HepG2 (cell line): ENCODE results near the gene JSRP1. TPM values are rescaled to one million over a fixed set of nuclear protein-coding genes. Genes with fewer than 3 reads are reported as not detected.

Source experiments
- AHR ChIP-seq: IDR thresholded peaks from 2 replicates; pipeline ENCODE4 v1.6.1; 2018; ENCODE audit warnings: missing genetic modification reagents, missing compliant biosample characterization
- BCLAF1 ChIP-seq: fragments of 450-650 bp; IDR thresholded peaks from 2 replicates; pipeline ENCODE4 v1.6.1; 2017; ENCODE audit warnings: mild to moderate bottlenecking
- BHLHE40 ChIP-seq: IDR thresholded peaks from 2 replicates; pipeline ENCODE4 v1.6.1; 2011; ENCODE audit warnings: low read length, improper control_type of control experiment
- BRD4 ChIP-seq: sonication (generic); formaldehyde crosslinking; IDR thresholded peaks from 2 replicates; pipeline ENCODE4 v1.4.0; 2020; ENCODE audit warnings: missing genetic modification reagents
- CBX2 ChIP-seq, 2 experiments: fragments of 200-600 bp in 1 of 2; sonication (generic); formaldehyde crosslinking in 1 of 2; IDR thresholded peaks; 2 replicates each; pipeline versions ENCODE4 v1.7.0 to v1.8.1; 2018 to 2022; ENCODE audit warnings: low read depth in 2 of 2, low read length in 1 of 2, mild to moderate bottlenecking in 1 of 2, missing genetic modification reagents in 1 of 2
- CCDC6 ChIP-seq: sonication (generic); formaldehyde crosslinking; IDR thresholded peaks from 2 replicates; pipeline ENCODE4 v1.8.1; 2022; ENCODE audit warnings: mild to moderate bottlenecking, missing genetic modification reagents, moderate library complexity
- CEBPG ChIP-seq: IDR thresholded peaks from 2 replicates; pipeline ENCODE4 v1.6.1; 2016
- FOSL1 ChIP-seq: sonication (generic); formaldehyde crosslinking; IDR thresholded peaks from 2 replicates; pipeline ENCODE4 v1.9.0; 2021; ENCODE audit warnings: missing genetic modification reagents, borderline replicate concordance
- HOXA9 ChIP-seq: sonication (generic); formaldehyde crosslinking; IDR thresholded peaks from 2 replicates; pipeline ENCODE4 v1.8.1; 2022; ENCODE audit warnings: missing genetic modification reagents, mild to moderate bottlenecking, moderate library complexity, borderline replicate concordance
- IKZF5 ChIP-seq: IDR thresholded peaks from 2 replicates; pipeline ENCODE4 v1.6.1; 2018; ENCODE audit warnings: missing genetic modification reagents, mild to moderate bottlenecking, missing compliant biosample characterization
- KDM1A ChIP-seq: IDR thresholded peaks from 2 replicates; pipeline ENCODE4 v1.6.1; 2016; ENCODE audit warnings: missing compliant biosample characterization
- KLF12 ChIP-seq: sonication (generic); formaldehyde crosslinking; IDR thresholded peaks from 2 replicates; pipeline ENCODE4 v1.4.0; 2020; ENCODE audit warnings: missing genetic modification reagents, borderline replicate concordance
- MIER2 ChIP-seq: IDR thresholded peaks from 2 replicates; pipeline ENCODE4 v1.6.1; 2016; ENCODE audit warnings: missing biosample characterization, missing genetic modification reagents
- NFIB ChIP-seq: sonication (generic); formaldehyde crosslinking; IDR thresholded peaks from 2 replicates; pipeline ENCODE4 v1.9.0; 2021; ENCODE audit warnings: missing genetic modification reagents, mild to moderate bottlenecking, borderline replicate concordance
- NFIC ChIP-seq: IDR thresholded peaks from 2 replicates; pipeline ENCODE4 v1.6.1; 2012; ENCODE audit warnings: mild to moderate bottlenecking, low read length, inconsistent platforms
- RBM22 ChIP-seq: fragments of 200-400 bp; formaldehyde crosslinking; optimal IDR thresholded peaks from 2 replicates; pipeline ENCODE3; 2017; ENCODE audit warnings: mild to moderate bottlenecking, low read length, moderate library complexity
- RFX3 ChIP-seq: IDR thresholded peaks from 2 replicates; pipeline ENCODE4 v1.6.1; 2016; ENCODE audit warnings: missing biosample characterization, missing genetic modification reagents
- ZBTB7A ChIP-seq: sonication (generic); formaldehyde crosslinking; IDR thresholded peaks from 2 replicates; pipeline ENCODE4 v1.8.0; 2022; ENCODE audit warnings: mild to moderate bottlenecking, missing genetic modification reagents
- ZFP37 ChIP-seq: sonication (generic); formaldehyde crosslinking; IDR thresholded peaks from 2 replicates; pipeline ENCODE4 v1.4.0; 2020; ENCODE audit warnings: missing genetic modification reagents, borderline replicate concordance
- ZFP62 ChIP-seq: sonication (generic); formaldehyde crosslinking; IDR thresholded peaks from 2 replicates; pipeline ENCODE4 v1.4.0; 2020; ENCODE audit warnings: missing genetic modification reagents
- ZMAT3 ChIP-seq: sonication (generic); formaldehyde crosslinking; conservative IDR thresholded peaks from 2 replicates; pipeline ENCODE4 v1.7.0; 2021; ENCODE audit warnings: missing genetic modification reagents
- ZNF317 ChIP-seq: sonication (generic); formaldehyde crosslinking; IDR thresholded peaks from 2 replicates; pipeline ENCODE4 v1.5.0; 2020; ENCODE audit warnings: mild to moderate bottlenecking, missing genetic modification reagents
- ZNF432 ChIP-seq: sonication (generic); formaldehyde crosslinking; IDR thresholded peaks from 2 replicates; pipeline ENCODE4 v1.5.0; 2020; ENCODE audit warnings: missing genetic modification reagents, mild to moderate bottlenecking, borderline replicate concordance
- ZNF660 ChIP-seq: sonication (generic); formaldehyde crosslinking; IDR thresholded peaks from 2 replicates; pipeline ENCODE4 v1.5.1; 2020; ENCODE audit warnings: mild to moderate bottlenecking, low read depth, missing genetic modification reagents, borderline replicate concordance
- ZNF704 ChIP-seq: sonication (generic); formaldehyde crosslinking; IDR thresholded peaks from 2 replicates; pipeline ENCODE4 v1.8.1; 2023; ENCODE audit warnings: mild to moderate bottlenecking, inconsistent platforms, moderate library complexity, missing genetic modification reagents, borderline replicate concordance
- ZNF891 ChIP-seq: sonication (generic); formaldehyde crosslinking; IDR thresholded peaks from 2 replicates; pipeline ENCODE4 v1.5.0; 2020; ENCODE audit warnings: mild to moderate bottlenecking, missing genetic modification reagents
- polyA plus RNA-seq, 8 experiments: library from polyadenylated mRNA; depleted of rRNA in 3 of 8; stranded (reverse) in 7 of 8; unstranded in 1 of 8; fragments of >200 nt; fragmentation: Illumina TruSeq in 4 of 8; extraction: Trizol in 4 of 8; gene quantifications; 2 replicates each; pipeline versions ENCODE4 v1.2.1 to v1.2.3, GENCODE V29; 2011 to 2016; ENCODE audit warnings: low read depth in 4 of 8, missing spikeins in 1 of 8, mixed read lengths in 1 of 8; ENCODE audit not compliant: insufficient read depth in 1 of 8
- total RNA-seq, 5 experiments: library from RNA; depleted of rRNA; stranded (reverse); fragments of >200 nt; fragmentation: Illumina TruSeq; extraction: Trizol; gene quantifications; 2 replicates each; pipeline ENCODE4 v1.2.3, GENCODE V29; 2016; ENCODE audit warnings: low read depth in 1 of 5

JSRP1 gene
- total and polyA plus RNA-seq, 2 of the 13 experiments (the other 11 are each of a cell fraction or from before 2014, with no cell fraction given): 0.16 to 0.38 TPM

- TF ChIP-seq BCLAF1 (no peak), AHR (no peak), NFIC (no peak), RFX3 (CRISPR knock-in tag) (no peak), ZNF891 (CRISPR knock-in tag) (no peak; the same call in 1 of the 2 replicates), HOXA9 (no peak), NFIB (CRISPR knock-in tag) (no peak), RBM22 (no peak), CCDC6 (CRISPR knock-in tag) (no peak), CBX2 (IDR thresholded peaks at IDR 0.05; ENCODE audit: low read depth, low read length) (no peak), CBX2 (CRISPR knock-in tag; IDR thresholded peaks at IDR 0.05; ENCODE audit: low read depth) (no peak), ZMAT3 (CRISPR knock-in tag) (no peak), ZFP62 (CRISPR knock-in tag) (no peak), MIER2 (no peak), BRD4 (CRISPR knock-in tag) (0 out of 2 replicates have a peak, but pooled peaks have one; percentile 13), IKZF5 (CRISPR knock-in tag) (0 out of 2 replicates have a peak, but pooled peaks have one; percentile 25), FOSL1 (CRISPR knock-in tag) (no peak), ZBTB7A (CRISPR knock-in tag) (peak; percentile 83; the same call in 1 of the 2 replicates), KDM1A (CRISPR knock-in tag) (no peak), ZNF432 (CRISPR knock-in tag) (no peak), BHLHE40 (no peak), CEBPG (peak; percentile 78; the same call in 1 of the 2 replicates), ZNF317 (CRISPR knock-in tag) (0 out of 2 replicates have a peak, but pooled peaks have one; percentile 52), ZNF704 (CRISPR knock-in tag) (no peak), ZNF660 (no peak), ZFP37 (CRISPR knock-in tag) (no peak; the same call in 1 of the 2 replicates), KLF12 (CRISPR knock-in tag) (no peak)
Observed at GRCh38 chr19:2253106-2254063, 2.8 kb downstream of the JSRP1 start (continued).
